GM21737 (cell line): ENCODE results near the gene ANKLE2.
"Not testable (repeated sequence)": the region's sequence is repeated elsewhere in the genome, so short reads cannot be mapped to it uniquely, and the experiment has no call there.

Source experiments
- ATAC-seq: cut with Tn5 transposase; IDR thresholded peaks from one replicate; pipeline ENCODE4 v1.9.1; 2021; ENCODE audit warnings: mild to moderate bottlenecking, moderate library complexity; ENCODE audit not compliant: unreplicated experiment

The ANKLE2 gene

DNA sequence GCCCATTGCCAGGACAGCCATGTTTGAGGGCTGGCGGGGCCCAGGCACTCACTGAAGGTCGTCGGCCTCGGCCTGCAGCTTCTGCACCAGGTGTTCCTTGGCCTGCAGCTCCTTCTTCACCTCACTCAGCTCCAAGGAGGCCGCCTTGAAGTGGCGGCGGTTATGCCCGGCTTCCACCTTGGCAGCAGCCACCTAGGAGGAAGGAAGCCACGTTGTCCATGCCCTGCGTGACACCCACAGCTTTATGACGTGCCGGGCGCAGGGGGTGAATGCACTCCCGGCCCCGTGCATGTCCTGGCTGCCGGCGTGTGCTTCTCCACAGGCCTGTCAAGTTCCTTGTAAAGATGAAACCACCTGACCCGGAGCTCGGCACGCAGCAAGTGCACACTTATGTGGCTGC, 16.0 kb upstream of the ANKLE2 start:
- ATAC-seq = no peak

GRCh38 chr12:132776816-132777568, 15.4 kb upstream of the ANKLE2 start:
- no peak for ATAC-seq

DNA sequence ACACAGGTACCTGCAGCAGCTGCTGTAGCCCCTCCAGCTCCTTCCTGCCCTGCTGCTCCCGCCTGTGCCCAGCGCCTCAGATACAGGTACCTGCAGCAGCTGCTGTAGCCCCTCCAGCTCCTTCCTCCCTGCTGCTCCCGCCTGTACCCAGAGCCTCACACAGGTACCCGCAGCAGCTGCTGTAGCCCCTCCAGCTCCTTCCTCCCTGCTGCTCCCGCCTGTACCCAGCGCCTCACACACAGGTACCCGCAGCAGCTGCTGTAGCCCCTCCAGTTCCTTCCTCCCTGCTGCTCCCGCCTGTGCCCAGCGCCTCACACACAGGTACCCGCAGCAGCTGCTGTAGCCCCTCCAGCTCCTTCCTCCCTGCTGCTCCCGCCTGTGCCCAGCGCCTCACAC, 14.6 kb upstream of the ANKLE2 start:
- ATAC-seq = not testable (repeated sequence)

- ATAC-seq = no peak
These were observed 14.0 kb upstream of the ANKLE2 start for GRCh38 chr12:132775502-132776229.

GRCh38 chr12:132774646-132775275, 13.1 kb upstream of the ANKLE2 start:
- no peak for ATAC-seq

GRCh38 chr12:132774159-132774558, 12.5 kb upstream of the ANKLE2 start:
- ATAC-seq = no peak

GRCh38 chr12:132773077-132773955, 11.7 kb upstream of the ANKLE2 start:
- ATAC-seq = no peak

GRCh38 chr12:132772606-132773005, 11.0 kb upstream of the ANKLE2 start:
- ATAC-seq = peak; percentile 42

- peak; percentile 53 for ATAC-seq
These were observed 9.7 kb upstream of the ANKLE2 start for GRCh38 chr12:132771126-132771838.

DNA sequence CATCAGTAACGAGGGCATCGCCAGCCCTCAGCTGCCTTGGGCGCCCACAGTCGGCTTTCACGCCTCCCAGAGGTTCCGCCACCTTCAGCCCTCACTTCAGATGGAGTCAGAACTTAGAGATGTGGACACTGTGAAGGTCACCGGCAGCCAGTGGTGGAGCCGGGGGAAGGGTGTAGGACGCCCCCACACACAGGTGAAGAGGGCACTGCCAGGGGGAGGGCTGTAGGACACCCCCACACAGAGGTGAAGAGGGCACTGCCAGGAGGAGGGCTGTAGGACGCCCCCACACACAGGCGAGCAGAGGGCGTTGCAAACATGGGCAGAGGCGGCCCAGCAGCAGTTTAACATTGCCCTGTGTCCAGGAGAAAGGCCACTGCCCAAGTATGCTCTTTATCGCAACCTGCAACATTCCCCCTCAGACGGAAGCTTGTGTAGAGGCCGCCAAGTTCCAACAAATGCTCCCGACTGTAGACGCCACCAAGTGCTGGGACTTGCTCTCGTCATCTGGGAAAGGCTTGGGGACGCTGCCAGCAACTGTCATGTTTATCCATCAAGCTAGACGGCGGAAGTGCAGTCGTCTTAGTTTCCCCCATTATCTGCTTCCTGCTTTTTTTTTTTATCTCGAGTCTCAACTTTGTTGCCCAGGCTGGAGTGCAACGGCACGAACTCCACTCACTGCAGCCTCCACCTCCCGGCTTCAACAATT, 4.9 kb upstream of the ANKLE2 start:
- ATAC-seq = no peak

- ATAC-seq = no peak
These were observed 3.7 kb upstream of the ANKLE2 start for GRCh38 chr12:132765361-132765760.

GRCh38 chr12:132764231-132764630, 2.6 kb upstream of the ANKLE2 start:
- ATAC-seq = no peak

DNA sequence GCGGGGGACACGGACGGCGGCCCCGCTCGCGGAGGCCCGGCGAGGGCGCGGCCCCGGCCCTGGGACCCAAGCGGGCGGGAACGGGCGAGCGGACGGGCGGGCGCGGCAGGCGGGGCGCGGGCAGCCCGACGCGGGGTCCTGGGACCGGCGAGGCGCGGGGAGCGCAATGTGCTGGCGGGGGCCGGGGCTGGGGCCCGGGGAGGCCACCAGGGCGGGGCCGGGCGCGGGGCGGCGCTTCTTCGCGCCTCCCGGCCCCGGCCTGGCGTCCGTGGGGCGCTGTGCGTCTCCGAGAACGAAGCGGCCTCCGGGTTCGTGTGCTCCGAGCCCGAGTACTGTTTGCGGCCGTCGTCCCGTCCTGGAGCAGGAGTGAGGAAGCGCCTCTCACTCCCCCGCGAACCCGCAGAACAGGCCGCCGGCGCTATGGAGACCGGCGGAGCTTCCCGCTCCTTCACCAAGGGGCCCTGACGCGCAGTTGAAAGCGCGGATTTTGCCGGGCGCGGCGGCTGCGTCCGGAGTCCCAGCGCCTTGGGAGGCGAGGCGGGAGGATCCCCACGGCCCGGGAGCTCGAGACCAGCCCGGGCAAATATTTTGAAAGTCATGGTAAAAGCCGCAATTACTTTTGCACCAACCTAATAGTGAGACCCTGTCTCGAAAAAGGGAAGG, 420 bp upstream of the ANKLE2 start:
- peak; percentile 75 for ATAC-seq

DNA sequence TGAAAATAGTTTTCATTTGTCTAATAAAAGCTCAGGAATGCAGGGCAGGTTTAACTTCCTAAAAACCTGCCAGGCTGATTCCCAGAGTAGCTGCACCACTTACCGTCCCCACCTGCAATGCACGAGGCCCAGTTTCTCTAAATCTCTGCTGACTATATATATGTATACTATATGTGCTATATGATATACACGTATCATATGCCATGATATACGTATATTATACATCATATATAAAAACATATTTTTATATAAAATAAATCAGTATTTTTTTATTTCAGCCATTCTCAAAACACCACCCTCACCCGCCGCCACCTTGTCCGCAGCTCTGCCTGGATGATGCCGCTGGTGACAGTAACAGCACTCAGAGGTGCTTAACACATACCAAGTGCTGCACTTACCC, 2.3 kb downstream of the ANKLE2 start:
- ATAC-seq = no peak

DNA sequence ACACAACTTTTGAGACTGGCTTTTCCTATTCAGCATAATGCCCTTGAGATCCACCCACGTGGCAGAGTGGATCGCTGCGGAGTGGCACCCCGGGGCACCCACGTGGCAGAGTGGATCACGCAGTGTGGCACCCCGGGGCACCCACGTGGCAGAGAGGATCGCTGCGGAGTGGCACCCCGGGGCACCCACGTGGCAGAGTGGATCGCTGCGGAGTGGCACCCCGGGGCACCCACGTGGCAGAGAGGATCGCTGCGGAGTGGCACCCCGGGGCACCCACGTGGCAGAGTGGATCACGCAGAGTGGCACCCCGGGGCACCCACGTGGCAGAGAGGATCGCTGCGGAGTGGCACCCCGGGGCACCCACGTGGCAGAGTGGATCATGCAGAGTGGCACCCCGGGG, 2.8 kb downstream of the ANKLE2 start:
- not testable (repeated sequence) for ATAC-seq

DNA sequence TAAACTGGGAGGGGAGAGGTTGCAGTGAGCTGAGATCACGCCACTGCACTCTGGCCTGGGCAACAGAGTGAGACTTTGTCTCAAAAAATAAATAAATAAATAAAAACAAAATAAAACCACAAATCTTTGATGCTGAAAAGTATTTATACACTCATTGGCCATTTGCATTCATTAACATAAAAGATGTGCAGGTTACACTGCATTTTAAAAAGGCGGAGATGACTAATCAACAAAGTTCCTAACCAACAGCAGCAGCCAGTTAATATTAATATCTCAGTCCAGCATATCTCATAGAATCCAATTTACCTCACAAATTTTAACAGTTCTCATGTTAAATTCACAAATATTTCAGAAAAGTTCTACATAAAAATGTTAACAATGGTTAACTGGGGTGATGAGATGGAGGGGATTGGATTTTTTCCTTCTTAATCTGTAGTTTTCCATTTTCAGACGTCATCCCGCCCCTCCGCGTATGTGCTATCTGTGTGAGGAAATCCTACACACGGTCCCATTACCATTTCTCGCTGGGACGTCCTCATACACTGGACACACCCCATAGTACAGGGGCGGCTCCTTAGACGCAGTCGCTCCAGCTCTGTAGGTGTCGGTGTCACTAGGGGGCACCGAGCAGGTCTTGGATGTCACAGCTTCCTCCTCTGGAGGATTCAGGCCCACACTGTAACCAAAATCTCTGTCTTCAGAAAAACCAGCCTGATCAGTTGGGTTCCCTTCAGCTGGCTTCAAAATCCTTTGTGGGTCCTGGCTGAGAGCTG, 7.3 kb downstream of the ANKLE2 start:
- ATAC-seq = no peak

DNA sequence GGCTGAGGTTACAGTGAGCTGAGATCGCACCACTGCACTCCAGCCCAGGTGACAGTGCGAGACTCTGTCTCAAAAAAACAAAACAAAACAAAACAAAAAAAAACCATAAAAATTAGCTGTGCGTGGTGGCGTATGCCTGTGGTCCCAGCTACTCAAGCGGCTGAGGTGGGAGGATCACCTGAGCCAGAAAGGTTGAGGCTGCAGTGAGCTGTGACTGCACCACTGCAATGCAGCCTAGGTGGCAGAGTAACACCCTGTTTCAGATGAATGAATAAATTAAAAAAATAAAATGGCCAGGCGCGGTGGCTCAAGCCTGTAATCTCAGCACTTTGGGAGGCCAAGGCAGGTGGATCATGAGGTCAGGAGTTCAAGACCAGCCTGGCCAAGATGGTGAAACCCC, 8.0 kb downstream of the ANKLE2 start:
- not testable (repeated sequence) for ATAC-seq

- ATAC-seq = no peak
These were observed 13.3 kb downstream of the ANKLE2 start for GRCh38 chr12:132748319-132748718.
